ENCODE data around the gene HECW1. TPM values are rescaled to one million over a fixed set of nuclear protein-coding genes. Genes with fewer than 3 reads are reported as not detected.
"Not testable (repeated sequence)": the region's sequence is repeated elsewhere in the genome, so short reads cannot be mapped to it uniquely, and the experiment has no call there.

The HECW1 gene
- total RNA-seq, 6 donors from 2014 or later: 0.10 to 1.0 (median 0.76) TPM; not detected in 1

DNA sequence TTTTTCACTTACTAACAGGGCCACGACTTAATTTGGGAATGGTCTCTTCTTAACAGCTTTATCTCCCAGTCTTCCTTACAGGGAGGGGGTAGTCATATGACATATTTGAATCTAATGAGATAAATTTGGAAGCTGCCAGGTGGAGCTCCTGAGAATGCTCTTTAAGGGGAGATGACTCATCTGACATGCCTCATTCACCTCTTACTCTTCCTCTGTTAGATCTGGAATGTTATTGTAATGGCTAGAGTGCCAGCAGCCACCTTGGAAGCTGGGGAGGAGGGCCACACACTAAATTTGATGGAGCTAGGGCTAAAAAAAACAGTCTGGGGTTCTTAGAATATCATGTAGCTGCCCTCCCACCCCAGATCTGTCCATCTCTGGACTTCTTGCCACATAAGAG is 22.7 kb downstream of the HECW1 start:
- H3K4me1 ChIP-seq: no peaks in the 10 kb centered on the region
- no peaks in the 10 kb centered on the region for H3K9me3 ChIP-seq
- no peak overlapping the region for H3K27ac ChIP-seq
- no peak for ATAC-seq (ENCODE audit: low FRiP score in 2 of 2)
- H3K27me3 ChIP-seq: no peaks in the 10 kb centered on the region
- no peak for DNase-seq
- no peak overlapping the region for H3K4me3 ChIP-seq
- TF ChIP-seq EP300 (IDR thresholded peaks at IDR 0.05) (no peak), CTCF (IDR thresholded peaks at IDR 0.05) (no peak), POLR2A (IDR thresholded peaks at IDR 0.05) (no peak), POLR2AphosphoS5 (IDR thresholded peaks at IDR 0.05) (no peak)
- H3K36me3 ChIP-seq: no peaks in the 10 kb centered on the region
- WGBS, 2 donors: 79 to 87% methylated on average over 1 of the region's 1 CpG

DNA sequence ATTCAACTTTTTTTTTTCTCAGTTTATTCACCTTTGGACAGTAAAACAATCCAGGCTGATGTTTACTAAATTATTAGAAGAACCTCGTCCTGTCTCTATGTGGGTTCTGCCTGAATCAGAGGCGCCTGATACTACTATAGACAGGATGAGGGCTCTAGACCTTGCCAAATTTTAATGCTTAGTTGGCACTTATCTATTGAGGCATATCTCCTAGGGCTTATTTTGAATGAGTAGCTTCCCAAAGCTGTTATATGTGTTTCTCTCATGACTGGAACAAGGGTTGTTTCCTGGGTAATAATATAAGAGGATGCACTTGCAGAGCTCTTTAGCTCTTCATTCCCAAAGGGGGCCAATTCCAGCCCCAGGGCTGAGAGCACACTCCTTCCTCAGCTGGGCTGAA is 23.6 kb downstream of the HECW1 start:
- Histone ChIP-seq H3K36me3 (no peaks in the 10 kb centered on the region), H3K27ac (no peak overlapping the region), H3K4me3 (no peak overlapping the region), H3K27me3 (no peaks in the 10 kb centered on the region), H3K4me1 (no peaks in the 10 kb centered on the region), H3K9me3 (no peaks in the 10 kb centered on the region)
- ATAC-seq (ENCODE audit: low FRiP score in 2 of 2) (no peak), DNase-seq (no peak)
- TF ChIP-seq EP300 (IDR thresholded peaks at IDR 0.05) (no peak), POLR2A (IDR thresholded peaks at IDR 0.05) (no peak), CTCF (IDR thresholded peaks at IDR 0.05) (no peak), POLR2AphosphoS5 (IDR thresholded peaks at IDR 0.05) (no peak)
- WGBS, 2 donors: 81 to 84% methylated on average over 2 of the region's 2 CpGs

DNA sequence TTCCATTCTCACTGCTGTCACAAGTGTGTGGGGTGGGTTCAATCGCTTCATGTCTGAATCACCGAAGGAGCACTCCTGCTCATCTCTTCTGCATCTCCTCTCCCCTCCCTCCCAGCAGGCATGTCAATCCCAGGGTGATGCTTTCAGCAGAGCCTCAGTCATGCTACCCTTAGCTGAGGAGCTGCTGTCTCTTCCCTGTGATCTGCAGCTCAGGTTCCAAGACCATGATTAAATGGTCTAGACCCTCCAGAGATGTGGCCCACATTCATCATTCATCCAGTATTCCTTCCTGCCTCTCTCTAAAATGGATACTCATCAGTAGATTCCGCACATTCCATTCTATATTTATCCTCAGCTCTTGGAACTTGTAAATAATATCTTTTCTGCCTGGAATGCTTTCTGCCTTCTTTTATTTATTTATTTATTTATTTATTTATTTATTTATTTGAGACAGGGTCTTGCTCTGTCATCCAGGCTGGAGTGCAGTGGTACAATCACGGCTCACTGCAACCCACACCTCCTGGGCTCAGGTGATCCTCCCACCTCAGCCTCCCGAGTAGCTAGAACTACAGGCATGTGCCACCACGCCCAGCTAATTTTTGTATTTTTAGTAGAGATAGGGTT is 24.8 kb downstream of the HECW1 start:
- WGBS, 2 donors: 84 to 91% methylated on average over 6 of the region's 6 CpGs
- not testable (repeated sequence) for H3K9me3 ChIP-seq; H3K4me3 ChIP-seq; H3K27ac ChIP-seq; H3K27me3 ChIP-seq; H3K4me1 ChIP-seq; H3K36me3 ChIP-seq; ATAC-seq (ENCODE audit: low FRiP score in 2 of 2); DNase-seq

DNA sequence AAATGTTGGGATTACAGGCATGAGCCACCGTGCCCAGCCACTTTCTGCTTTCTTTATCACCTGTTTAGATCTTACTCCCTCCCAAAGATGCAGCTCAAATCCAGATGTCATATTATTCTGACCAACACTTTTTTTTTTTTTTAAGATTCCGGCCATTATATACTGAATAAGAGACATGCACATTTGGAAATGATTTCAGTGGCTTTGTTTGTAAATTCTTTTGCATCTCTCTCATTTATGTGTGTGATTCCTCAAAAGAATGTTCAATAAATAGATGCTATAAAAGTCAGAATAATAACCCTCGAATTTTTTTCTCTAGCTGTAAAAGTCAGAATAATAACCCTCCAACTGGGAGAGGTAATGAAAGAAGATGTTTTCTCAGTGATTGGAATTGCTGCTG is 25.4 kb downstream of the HECW1 start:
- no peak for TF ChIP-seq POLR2AphosphoS5 (IDR thresholded peaks at IDR 0.05)
- TF ChIP-seq POLR2A (IDR thresholded peaks at IDR 0.05): no peak
- no peak for TF ChIP-seq EP300 (IDR thresholded peaks at IDR 0.05)
- TF ChIP-seq CTCF (IDR thresholded peaks at IDR 0.05): no peak
- DNase-seq (no peak), ATAC-seq (ENCODE audit: low FRiP score in 2 of 2) (no peak)

GRCh38 chr7:43138710-43139109 is 26.3 kb downstream of the HECW1 start:
- DNase-seq (no peak), ATAC-seq (ENCODE audit: low FRiP score in 2 of 2) (no peak)
- 80 to 91% methylated on average over 4 of the region's 4 CpGs for WGBS, 2 donors
- Histone ChIP-seq H3K9me3 (no peaks in the 10 kb centered on the region), H3K4me3 (no peak overlapping the region), H3K4me1 (no peaks in the 10 kb centered on the region), H3K27me3 (no peaks in the 10 kb centered on the region), H3K36me3 (no peaks in the 10 kb centered on the region), H3K27ac (no peak overlapping the region)
- TF ChIP-seq EP300 (IDR thresholded peaks at IDR 0.05) (no peak), POLR2AphosphoS5 (IDR thresholded peaks at IDR 0.05) (no peak), CTCF (IDR thresholded peaks at IDR 0.05) (no peak), POLR2A (IDR thresholded peaks at IDR 0.05) (no peak)

More for the DNA sequence above, 25.4 kb downstream of the HECW1 start:
- Histone ChIP-seq H3K27ac (no peak overlapping the region), H3K27me3 (no peaks in the 10 kb centered on the region), H3K36me3 (no peaks in the 10 kb centered on the region), H3K9me3 (no peaks in the 10 kb centered on the region), H3K4me3 (no peak overlapping the region), H3K4me1 (no peaks in the 10 kb centered on the region)
- 80 to 83% methylated on average over 3 of the region's 3 CpGs for WGBS, 2 donors

All from upper lobe of left lung (tissue), 6 donors.